Natural killer cell (primary cell): ENCODE data around the gene CERS1. TPM values are rescaled to one million over a fixed set of nuclear protein-coding genes. Genes with fewer than 3 reads are reported as not detected.
A peak's percentile ranks its signal among the peaks of the same experiment; 100 is the strongest.

ENCODE experiments used
- ATAC-seq, 3 donors: fragments of 150-1000 bp in 2 of 3; fragments of 200-7000 bp in 1 of 3; cut with Tn5 transposase; 1 replicate in 1 of 3; 2 replicates in 2 of 3; pipeline ENCODE4 v1.10.0; 2021; ENCODE audit warnings: mild to moderate bottlenecking in 2 of 3, moderate library complexity in 2 of 3
- DNase-seq, 2 donors: peaks; one replicate each; pipeline versions ENCODE4 v3.0.0 to v3.0.0-alpha.2; 2013 to 2021; ENCODE audit warnings: mixed read lengths in 1 of 2
- H3K27ac ChIP-seq: one replicate; pipeline ENCODE4 v1.5.1; 2013; ENCODE audit warnings: mild to moderate bottlenecking, low read length
- H3K27me3 ChIP-seq: one replicate; pipeline ENCODE4 v1.6.1; 2013; ENCODE audit warnings: low read length; ENCODE audit not compliant: control insufficient read depth, insufficient read depth
- H3K36me3 ChIP-seq: one replicate; pipeline ENCODE4 v1.6.1; 2013; ENCODE audit warnings: low read length; ENCODE audit not compliant: control insufficient read depth, insufficient read depth
- H3K4me1 ChIP-seq: one replicate; pipeline ENCODE4 v1.6.1; 2013; ENCODE audit warnings: low read length; ENCODE audit not compliant: control insufficient read depth, insufficient read depth
- H3K4me3 ChIP-seq: one replicate; pipeline ENCODE4 v1.5.1; 2013; ENCODE audit warnings: low read length
- H3K9me3 ChIP-seq: one replicate; pipeline ENCODE4 v1.6.1; 2013; ENCODE audit warnings: low read length; ENCODE audit not compliant: control insufficient read depth, insufficient read depth
- H3K27ac Mint-ChIP-seq, 2 donors: one replicate each; pipeline ENCODE4 v1.8.0; 2022; ENCODE audit warnings: mild to moderate bottlenecking in 2 of 2, mixed read lengths in 2 of 2, moderate library complexity in 1 of 2
- H3K27me3 Mint-ChIP-seq, 2 donors: one replicate each; pipeline ENCODE4 v1.8.0; 2022; ENCODE audit warnings: low read depth in 2 of 2, mixed read lengths in 2 of 2
- H3K36me3 Mint-ChIP-seq: one replicate; pipeline ENCODE4 v1.8.0; 2022; ENCODE audit warnings: mixed read lengths
- H3K4me1 Mint-ChIP-seq, 2 donors: one replicate each; pipeline ENCODE4 v1.8.0; 2022; ENCODE audit warnings: mixed read lengths in 2 of 2
- H3K4me3 Mint-ChIP-seq: one replicate; pipeline ENCODE4 v1.8.0; 2022; ENCODE audit warnings: mild to moderate bottlenecking, moderate library complexity, mixed read lengths
- H3K9me3 Mint-ChIP-seq, 2 donors: one replicate each; pipeline ENCODE4 v1.8.0; 2022; ENCODE audit warnings: mixed read lengths in 2 of 2
- CTCF ChIP-seq: fragments of 200-600 bp; IDR thresholded peaks from one replicate; pipeline ENCODE4 v1.8.0; 2022; ENCODE audit warnings: antibody characterized with exemption
- WGBS: methylation state at CpG from one replicate; pipeline ENCODE4 v1.1.7; 2013; ENCODE audit warnings: missing lambda C conversion rate; ENCODE audit not compliant: insufficient coverage; 5-methylcytosine and 5-hydroxymethylcytosine counted together
- intact Hi-C: fragments of 100-400 bp; cut with micrococcal nuclease; formaldehyde crosslinking; loops from one replicate; pipeline ENCODE4 v1.14.2; 2022
- total RNA-seq, 4 donors: library from RNA; stranded (reverse); fragments of 120-200 nt in 1 of 4; gene quantifications; one replicate each; pipeline versions ENCODE4 v1.2.3 to v1.2.4, GENCODE V29; 2013 to 2022

Gene CERS1
- total RNA-seq, 3 donors from 2014 or later (not counting 1 experiment from before 2014, with no cell fraction given) = not detected

- TF ChIP-seq CTCF = no peak
- no peaks in the 10 kb centered on the region for H3K9me3 ChIP-seq
- H3K4me3 Mint-ChIP-seq = no peak overlapping the region
- H3K36me3 ChIP-seq = peaks cover 47% of the 10 kb centered on the region
- H3K9me3 Mint-ChIP-seq = no peaks in the 10 kb centered on the region
- H3K4me1 Mint-ChIP-seq = peaks cover 5 to 19% of the 10 kb centered on the region in 2 donors
- intact Hi-C loops = no loop called here
- H3K4me3 ChIP-seq = no peak overlapping the region
- peaks cover 0 to 9% of the 10 kb centered on the region in 2 donors for H3K27me3 Mint-ChIP-seq
- DNase-seq = no peak
- no peak overlapping the region for H3K27ac ChIP-seq
- WGBS = 97% methylated on average over 23 of the region's 23 CpGs
- ATAC-seq = no peak
- H3K36me3 Mint-ChIP-seq = no peaks in the 10 kb centered on the region
- no peak overlapping the region for H3K27ac Mint-ChIP-seq
- H3K27me3 ChIP-seq = peaks cover 2% of the 10 kb centered on the region
- peaks cover 17% of the 10 kb centered on the region for H3K4me1 ChIP-seq
Observed at GRCh38 chr19:18867751-18868150, 28.2 kb downstream of the CERS1 start.

- Mint-ChIP-seq H3K27ac (no peak overlapping the region), H3K27me3 (peaks cover 0 to 9% of the 10 kb centered on the region in 2 donors), H3K36me3 (no peaks in the 10 kb centered on the region), H3K4me3 (peak overlapping the region; percentile 25), H3K4me1 (peaks cover 5 to 19% of the 10 kb centered on the region in 2 donors), H3K9me3 (no peaks in the 10 kb centered on the region)
- intact Hi-C loops = no loop called here
- WGBS = 94% methylated on average over 23 of the region's 23 CpGs
- Histone ChIP-seq H3K27ac (no peak overlapping the region), H3K4me3 (no peak overlapping the region), H3K27me3 (peaks cover 2% of the 10 kb centered on the region), H3K4me1 (peaks cover 17% of the 10 kb centered on the region), H3K36me3 (peaks cover 50% of the 10 kb centered on the region), H3K9me3 (no peaks in the 10 kb centered on the region)
- TF ChIP-seq CTCF = no peak
- DNase-seq = no peak
- ATAC-seq = no peak
Observed at GRCh38 chr19:18867199-18867598, 28.8 kb downstream of the CERS1 start.

- no peaks in the 10 kb centered on the region for H3K9me3 Mint-ChIP-seq
- Histone ChIP-seq H3K4me3 (no peak overlapping the region), H3K27me3 (peaks cover 2% of the 10 kb centered on the region), H3K36me3 (peaks cover 54% of the 10 kb centered on the region), H3K27ac (no peak overlapping the region), H3K4me1 (peaks cover 17% of the 10 kb centered on the region), H3K9me3 (no peaks in the 10 kb centered on the region)
- peaks cover 0 to 8% of the 10 kb centered on the region in 2 donors for H3K27me3 Mint-ChIP-seq
- intact Hi-C loops = no loop called here
- H3K4me1 Mint-ChIP-seq = peaks cover 3 to 17% of the 10 kb centered on the region in 2 donors
- DNase-seq (no peak), ATAC-seq (no peak)
- no peak overlapping the region for H3K27ac Mint-ChIP-seq
- H3K36me3 Mint-ChIP-seq = no peaks in the 10 kb centered on the region
- peak; percentile 19 for TF ChIP-seq CTCF
- no peak overlapping the region for H3K4me3 Mint-ChIP-seq
- WGBS = 92% methylated on average over 17 of the region's 17 CpGs
Observed at GRCh38 chr19:18866800-18867123, 29.2 kb downstream of the CERS1 start.
